ENCODE results near the gene UBTD2.
"Not testable (repeated sequence)": the region's sequence is repeated elsewhere in the genome, so short reads cannot be mapped to it uniquely, and the experiment has no call there.

DNA sequence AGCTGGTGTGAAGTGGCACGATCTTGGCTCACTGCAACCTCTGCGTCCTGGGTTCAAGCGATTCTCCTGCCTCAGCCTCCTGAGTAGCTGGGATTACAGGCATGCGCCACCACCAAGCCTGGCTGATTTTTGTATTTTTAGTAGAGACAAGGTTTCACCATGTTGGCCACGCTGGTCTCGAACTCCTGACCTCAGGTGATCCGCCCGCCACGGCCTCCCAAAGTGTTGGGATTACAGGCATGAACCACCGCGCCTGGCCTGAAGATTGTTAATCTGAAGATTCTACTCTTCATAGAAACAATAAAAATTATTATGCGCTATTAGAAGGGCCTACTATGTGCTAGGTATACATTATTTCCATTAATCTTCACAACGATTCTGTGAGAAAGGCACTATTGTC, 43.3 kb upstream of the UBTD2 start:
- TF ChIP-seq, protein P1, sequence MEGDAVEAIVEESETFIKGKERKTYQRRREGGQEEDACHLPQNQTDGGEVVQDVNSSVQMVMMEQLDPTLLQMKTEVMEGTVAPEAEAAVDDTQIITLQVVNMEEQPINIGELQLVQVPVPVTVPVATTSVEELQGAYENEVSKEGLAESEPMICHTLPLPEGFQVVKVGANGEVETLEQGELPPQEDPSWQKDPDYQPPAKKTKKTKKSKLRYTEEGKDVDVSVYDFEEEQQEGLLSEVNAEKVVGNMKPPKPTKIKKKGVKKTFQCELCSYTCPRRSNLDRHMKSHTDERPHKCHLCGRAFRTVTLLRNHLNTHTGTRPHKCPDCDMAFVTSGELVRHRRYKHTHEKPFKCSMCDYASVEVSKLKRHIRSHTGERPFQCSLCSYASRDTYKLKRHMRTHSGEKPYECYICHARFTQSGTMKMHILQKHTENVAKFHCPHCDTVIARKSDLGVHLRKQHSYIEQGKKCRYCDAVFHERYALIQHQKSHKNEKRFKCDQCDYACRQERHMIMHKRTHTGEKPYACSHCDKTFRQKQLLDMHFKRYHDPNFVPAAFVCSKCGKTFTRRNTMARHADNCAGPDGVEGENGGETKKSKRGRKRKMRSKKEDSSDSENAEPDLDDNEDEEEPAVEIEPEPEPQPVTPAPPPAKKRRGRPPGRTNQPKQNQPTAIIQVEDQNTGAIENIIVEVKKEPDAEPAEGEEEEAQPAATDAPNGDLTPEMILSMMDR (IDR thresholded peaks at IDR 0.05), result not testable (repeated sequence)
- TF ChIP-seq EP300 (IDR thresholded peaks at IDR 0.05; ENCODE audit: low read depth); POLR2AphosphoS5 (IDR thresholded peaks at IDR 0.05); POLR2A (IDR thresholded peaks at IDR 0.05): not testable (repeated sequence)

Measured in transverse colon (tissue), 4 donors.